T-helper 1 cell (primary cell): ENCODE measurements around the gene CDK14.
"Not testable (repeated sequence)": the region's sequence is repeated elsewhere in the genome, so short reads cannot be mapped to it uniquely, and the experiment has no call there.

Source experiments
- DNase-seq, 5 donors: peaks; one replicate each; pipeline ENCODE4 v3.0.0-alpha.2; 2012 to 2020

Gene CDK14

GRCh38 chr7:90763108-90763507 is 167.0 kb downstream of the CDK14 start:
- no peak for DNase-seq

- DNase-seq, result no peak
Observed at GRCh38 chr7:90764848-90765570, 168.9 kb downstream of the CDK14 start.

GRCh38 chr7:90766814-90767564 is 170.9 kb downstream of the CDK14 start:
- DNase-seq, result no peak

- DNase-seq, result no peak
Observed at GRCh38 chr7:90768301-90768700, 172.2 kb downstream of the CDK14 start.

- DNase-seq, result no peak
Observed at GRCh38 chr7:90769036-90769435, 172.9 kb downstream of the CDK14 start.

GRCh38 chr7:90769566-90769965 is 173.4 kb downstream of the CDK14 start:
- DNase-seq, result not testable (repeated sequence)

GRCh38 chr7:90771281-90771680 is 175.2 kb downstream of the CDK14 start:
- DNase-seq, result no peak

GRCh38 chr7:90772410-90772809 is 176.3 kb downstream of the CDK14 start:
- no peak for DNase-seq

GRCh38 chr7:90773269-90773668 is 177.1 kb downstream of the CDK14 start:
- DNase-seq, result no peak

GRCh38 chr7:90774706-90775105 is 178.6 kb downstream of the CDK14 start:
- DNase-seq, result no peak

- no peak for DNase-seq
Observed at GRCh38 chr7:90775383-90775965, 179.4 kb downstream of the CDK14 start.

GRCh38 chr7:90777041-90777440 is 180.9 kb downstream of the CDK14 start:
- no peak for DNase-seq

- DNase-seq, result no peak
Observed at GRCh38 chr7:90777465-90777864, 181.3 kb downstream of the CDK14 start.

- no peak for DNase-seq
Observed at GRCh38 chr7:90777886-90778285, 181.8 kb downstream of the CDK14 start.

GRCh38 chr7:90788052-90788451 is 191.9 kb downstream of the CDK14 start:
- DNase-seq, result no peak

GRCh38 chr7:90789736-90790306 is 193.7 kb downstream of the CDK14 start:
- DNase-seq, result no peak

- DNase-seq, result no peak
Observed at GRCh38 chr7:90791596-90791995, 195.5 kb downstream of the CDK14 start.

GRCh38 chr7:90792301-90792700 is 196.2 kb downstream of the CDK14 start:
- DNase-seq, result no peak

- DNase-seq, result not testable (repeated sequence)
Observed at GRCh38 chr7:90794234-90794633, 198.1 kb downstream of the CDK14 start.

GRCh38 chr7:90797596-90797995 is 201.5 kb downstream of the CDK14 start:
- DNase-seq, result no peak

- no peak for DNase-seq
Observed at GRCh38 chr7:90804370-90804769, 208.2 kb downstream of the CDK14 start.

GRCh38 chr7:90815552-90815951 is 219.4 kb downstream of the CDK14 start:
- not testable (repeated sequence) for DNase-seq

- peak in 1 of 5 donors; percentile 58 for DNase-seq
Observed at GRCh38 chr7:90816511-90817142, 220.5 kb downstream of the CDK14 start.
